Left lung (tissue), 10 donors: ENCODE results near the gene NOD1. TPM values are rescaled to one million over a fixed set of nuclear protein-coding genes. Genes with fewer than 3 reads are reported as not detected.

Experiments
- ATAC-seq: fragments of 200-7000 bp; cut with Tn5 transposase; one replicate; pipeline ENCODE4 v1.9.1; 2020; ENCODE audit warnings: moderate library complexity
- DNase-seq, 4 donors: peaks; one replicate each; pipeline ENCODE4 v3.0.0-alpha.2; 2013 to 2020
- H3K27ac ChIP-seq, 2 donors: fragments of 200-600 bp; sonication (generic) in 1 of 2; one replicate each; pipeline versions ENCODE4 v1.5.0 to v1.8.0; 2020 to 2021
- H3K27me3 ChIP-seq, 2 donors: fragments of 200-600 bp; sonication (generic) in 1 of 2; one replicate each; pipeline versions ENCODE4 v1.5.0 to v1.8.0; 2020 to 2021
- H3K36me3 ChIP-seq, 2 donors: fragments of 200-600 bp; sonication (generic) in 1 of 2; one replicate each; pipeline versions ENCODE4 v1.5.0 to v1.8.0; 2020 to 2021
- H3K4me1 ChIP-seq, 2 donors: fragments of 200-600 bp; one replicate each; pipeline ENCODE4 v1.8.0; 2021
- H3K4me3 ChIP-seq, 2 donors: fragments of 200-600 bp; sonication (generic) in 1 of 2; one replicate each; pipeline versions ENCODE4 v1.5.0 to v1.8.0; 2020 to 2021; ENCODE audit warnings: mild to moderate bottlenecking in 1 of 2
- H3K9me3 ChIP-seq, 2 donors: fragments of 200-600 bp; sonication (generic) in 1 of 2; one replicate each; pipeline versions ENCODE4 v1.5.0 to v1.8.0; 2020 to 2021
- intact Hi-C, 2 donors: fragments of 100-400 bp; cut with DNase I; formaldehyde crosslinking; loops; one replicate each; pipeline versions ENCODE4 v1.11.2 to v1.14.2; 2022
- polyA plus RNA-seq, 6 donors: library from polyadenylated mRNA; unstranded; fragments of 120-200 nt; gene quantifications; one replicate each; pipeline ENCODE4 v1.2.1, GENCODE V29; 2013; ENCODE audit not compliant: insufficient read length in 6 of 6
- total RNA-seq, 2 donors: library from RNA; stranded (reverse); fragmentation: NEBNext Ultra II Directional; extraction: Animal tissue kit (Norgen Biotek cat#: 25700); gene quantifications; one replicate each; pipeline ENCODE4 v1.2.1, GENCODE V29; 2021
- TF ChIP-seq, protein P1 (sequence below), 2 donors: fragments of 200-600 bp; sonication (generic) in 1 of 2; IDR thresholded peaks; one replicate each; pipeline versions ENCODE4 v1.5.0 to v1.8.0; 2021; ENCODE audit warnings: antibody characterized with exemption in 2 of 2
- donor health status: DM: no; HTN: yes; CAD: no.
- donor health status: DM: no; HTN: no; CAD: no.

The NOD1 gene
- total and polyA plus RNA-seq, 8 donors, result 18.4 to 27.4 (median 24.9) TPM

DNA sequence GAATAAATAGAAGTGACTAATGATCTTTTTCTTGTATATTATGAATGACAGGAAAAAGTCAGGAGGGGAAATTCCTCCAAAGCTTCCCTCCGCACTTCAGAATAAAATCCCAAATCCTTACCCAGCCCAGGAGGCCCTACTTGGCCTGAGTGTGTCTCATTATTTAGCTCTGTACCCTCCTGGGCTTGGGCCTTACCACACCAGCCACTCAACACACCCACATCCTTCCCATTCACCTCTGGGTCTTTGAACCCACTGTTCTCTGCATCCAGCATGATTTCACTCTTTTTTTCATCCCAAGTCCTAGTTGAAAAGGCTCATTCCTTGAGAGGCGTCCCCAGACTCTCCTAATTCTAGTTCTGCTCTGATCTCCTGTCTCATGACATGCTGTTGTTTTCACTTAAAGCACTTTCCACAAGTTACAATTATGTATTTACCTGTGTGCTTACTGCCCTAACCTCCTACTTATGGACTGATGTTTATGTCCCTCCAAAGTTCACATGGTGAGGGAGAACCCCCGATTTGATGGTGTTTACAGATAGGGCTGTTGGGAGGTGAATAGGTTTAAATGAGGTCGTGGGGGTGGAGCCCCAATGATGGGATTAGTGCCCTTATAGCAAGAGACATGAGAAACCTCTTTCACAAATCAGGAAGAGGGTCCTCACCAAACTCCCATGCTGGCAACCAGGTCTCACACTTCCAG is 6.4 kb downstream of the NOD1 start:
- Histone ChIP-seq H3K36me3 (no peaks in the 10 kb centered on the region), H3K4me3 (no peak overlapping the region), H3K9me3 (no peaks in the 10 kb centered on the region), H3K4me1 (peaks cover 85 to 99% of the 10 kb centered on the region in 2 donors), H3K27ac (peak overlapping the region; percentile 59 to 83), H3K27me3 (no peaks in the 10 kb centered on the region)
- TF ChIP-seq, protein P1, sequence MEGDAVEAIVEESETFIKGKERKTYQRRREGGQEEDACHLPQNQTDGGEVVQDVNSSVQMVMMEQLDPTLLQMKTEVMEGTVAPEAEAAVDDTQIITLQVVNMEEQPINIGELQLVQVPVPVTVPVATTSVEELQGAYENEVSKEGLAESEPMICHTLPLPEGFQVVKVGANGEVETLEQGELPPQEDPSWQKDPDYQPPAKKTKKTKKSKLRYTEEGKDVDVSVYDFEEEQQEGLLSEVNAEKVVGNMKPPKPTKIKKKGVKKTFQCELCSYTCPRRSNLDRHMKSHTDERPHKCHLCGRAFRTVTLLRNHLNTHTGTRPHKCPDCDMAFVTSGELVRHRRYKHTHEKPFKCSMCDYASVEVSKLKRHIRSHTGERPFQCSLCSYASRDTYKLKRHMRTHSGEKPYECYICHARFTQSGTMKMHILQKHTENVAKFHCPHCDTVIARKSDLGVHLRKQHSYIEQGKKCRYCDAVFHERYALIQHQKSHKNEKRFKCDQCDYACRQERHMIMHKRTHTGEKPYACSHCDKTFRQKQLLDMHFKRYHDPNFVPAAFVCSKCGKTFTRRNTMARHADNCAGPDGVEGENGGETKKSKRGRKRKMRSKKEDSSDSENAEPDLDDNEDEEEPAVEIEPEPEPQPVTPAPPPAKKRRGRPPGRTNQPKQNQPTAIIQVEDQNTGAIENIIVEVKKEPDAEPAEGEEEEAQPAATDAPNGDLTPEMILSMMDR (IDR thresholded peaks at IDR 0.05), result no peak
- intact Hi-C loops, result no loop called here
- no peak for ATAC-seq
- DNase-seq, result no peak

DNA sequence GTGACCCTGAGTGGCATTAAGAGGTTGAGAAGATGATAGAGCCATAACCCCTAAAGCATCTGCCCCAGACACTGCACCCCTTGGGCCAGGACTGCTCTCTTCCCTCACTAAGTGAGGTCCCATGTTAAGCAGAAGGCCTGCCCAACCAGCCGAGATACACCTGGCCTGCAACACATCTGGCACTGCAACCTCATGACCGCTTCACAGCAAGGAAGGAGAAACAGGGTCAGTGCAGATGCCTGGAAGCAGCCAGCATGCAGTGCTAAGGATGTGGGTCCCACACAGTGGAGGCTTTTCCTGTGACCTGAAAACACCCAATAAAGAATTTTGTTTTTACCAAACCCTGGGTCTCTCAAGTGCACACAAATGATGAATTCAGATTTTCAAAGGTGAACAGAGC is 7.4 kb downstream of the NOD1 start:
- ATAC-seq, result peak; percentile 13
- intact Hi-C loops, result no loop called here
- H3K27ac ChIP-seq, result peak overlapping the region; percentile 59 to 83
- H3K36me3 ChIP-seq, result no peaks in the 10 kb centered on the region
- no peaks in the 10 kb centered on the region for H3K27me3 ChIP-seq
- no peak for DNase-seq
- peaks cover 84 to 99% of the 10 kb centered on the region in 2 donors for H3K4me1 ChIP-seq
- H3K4me3 ChIP-seq, result no peak overlapping the region
- H3K9me3 ChIP-seq, result no peaks in the 10 kb centered on the region
- TF ChIP-seq, protein P1 (IDR thresholded peaks at IDR 0.05), result no peak

DNA sequence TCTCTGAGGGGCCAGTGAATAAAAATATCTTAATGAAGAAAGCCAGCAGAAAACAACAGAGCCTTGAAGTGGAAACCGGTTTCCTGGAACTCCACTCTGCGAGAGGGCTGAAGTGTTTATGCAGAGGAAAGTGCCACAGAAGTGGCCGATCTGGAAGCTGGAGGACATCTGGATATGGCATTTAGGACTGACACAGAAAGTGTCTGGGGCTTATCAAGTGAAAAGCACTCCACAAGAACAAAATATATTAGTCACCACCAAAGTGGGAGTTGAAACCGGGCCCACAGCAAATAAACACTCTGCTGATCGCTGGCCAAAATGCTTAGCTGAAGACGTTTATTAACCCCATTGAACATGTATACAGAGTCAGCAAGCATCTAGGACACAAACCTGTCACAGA is 7.8 kb downstream of the NOD1 start:
- TF ChIP-seq, protein P1 (IDR thresholded peaks at IDR 0.05), result no peak
- peak in 3 of 4 donors; percentile 70 to 91 (median 71) for DNase-seq
- intact Hi-C loops, result no loop called here
- Histone ChIP-seq H3K9me3 (no peaks in the 10 kb centered on the region), H3K4me1 (peaks cover 84 to 99% of the 10 kb centered on the region in 2 donors), H3K36me3 (no peaks in the 10 kb centered on the region), H3K4me3 (no peak overlapping the region), H3K27ac (peak overlapping the region; percentile 59 to 83), H3K27me3 (no peaks in the 10 kb centered on the region)
- ATAC-seq, result peak; percentile 55

DNA sequence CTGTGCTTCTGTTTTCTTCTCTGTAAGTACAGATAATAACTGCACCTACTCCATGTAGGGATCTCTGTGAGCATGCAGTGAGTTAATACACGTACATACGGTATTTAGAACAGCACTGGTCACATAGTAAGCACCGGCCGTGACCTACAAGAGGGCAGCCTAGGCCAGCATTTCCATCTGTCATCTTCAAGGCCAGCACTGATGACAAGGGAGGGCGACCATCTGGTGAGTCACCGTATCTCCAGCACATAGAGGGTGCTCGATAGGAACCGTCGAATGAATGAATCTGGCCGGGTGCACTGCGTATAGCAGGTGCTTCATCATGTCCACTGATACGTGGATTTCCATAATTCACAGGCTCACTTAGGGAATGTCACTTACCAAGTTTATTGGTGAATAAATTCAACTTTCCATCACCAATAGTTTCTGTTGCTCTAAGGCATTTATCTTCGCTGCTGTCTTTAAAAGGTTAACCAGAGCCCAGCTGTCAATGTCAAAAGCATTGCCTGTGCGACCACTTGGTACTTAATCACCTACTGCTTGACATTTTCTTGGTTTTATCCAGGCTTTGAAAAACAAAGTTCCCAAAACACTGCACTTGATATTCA is 8.3 kb downstream of the NOD1 start:
- H3K27me3 ChIP-seq, result no peaks in the 10 kb centered on the region
- H3K4me3 ChIP-seq, result no peak overlapping the region
- ATAC-seq (peak; percentile 30), DNase-seq (no peak)
- H3K36me3 ChIP-seq, result no peaks in the 10 kb centered on the region
- intact Hi-C loops, result no loop called here
- TF ChIP-seq, protein P1 (IDR thresholded peaks at IDR 0.05), result no peak
- peak overlapping the region; percentile 59 to 83 for H3K27ac ChIP-seq
- H3K9me3 ChIP-seq, result no peaks in the 10 kb centered on the region
- peaks cover 81 to 99% of the 10 kb centered on the region in 2 donors for H3K4me1 ChIP-seq

DNA sequence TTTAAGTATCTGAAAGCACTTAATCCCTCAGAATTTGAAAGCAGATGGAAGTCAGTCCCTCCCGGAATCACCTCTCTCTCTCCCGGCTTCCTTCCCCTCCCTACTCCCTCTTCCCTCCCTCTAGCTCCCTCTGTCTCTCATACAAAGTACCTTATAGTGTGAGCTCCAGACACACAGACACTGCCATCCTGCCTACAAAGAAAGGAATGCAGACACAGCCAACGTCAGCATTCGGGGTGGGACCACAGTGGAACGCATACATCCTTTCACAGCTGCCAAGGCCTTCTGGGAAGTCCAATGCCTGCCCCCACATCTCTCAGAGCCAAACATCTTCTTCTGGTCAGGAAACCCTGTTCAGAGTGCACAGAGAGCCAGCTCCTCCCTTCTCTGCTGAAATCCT is 9.3 kb downstream of the NOD1 start:
- H3K9me3 ChIP-seq, result no peaks in the 10 kb centered on the region
- TF ChIP-seq, protein P1 (IDR thresholded peaks at IDR 0.05), result no peak
- DNase-seq (peak in 2 of 4 donors; percentile 69 to 83), ATAC-seq (peak; percentile 71)
- intact Hi-C loops, result no loop called here
- no peaks in the 10 kb centered on the region for H3K36me3 ChIP-seq
- no peak overlapping the region for H3K4me3 ChIP-seq
- H3K27ac ChIP-seq, result peak overlapping the region; percentile 59 to 83
- peaks cover 79 to 100% of the 10 kb centered on the region in 2 donors for H3K4me1 ChIP-seq
- no peaks in the 10 kb centered on the region for H3K27me3 ChIP-seq
